GM19455 (cell line): ENCODE data around the gene GPX4.
A peak's percentile ranks its signal among the peaks of the same experiment; 100 is the strongest.

ENCODE experiments used
- ATAC-seq: cut with Tn5 transposase; IDR thresholded peaks from one replicate; pipeline ENCODE4 v1.9.1; 2021; ENCODE audit not compliant: unreplicated experiment

The GPX4 gene

GRCh38 chr19:1102407-1103131 is 1.2 kb upstream of the GPX4 start:
- ATAC-seq = no peak

- ATAC-seq = no peak
Measured at GRCh38 chr19:1103132-1103707, 574 bp upstream of the GPX4 start.

DNA sequence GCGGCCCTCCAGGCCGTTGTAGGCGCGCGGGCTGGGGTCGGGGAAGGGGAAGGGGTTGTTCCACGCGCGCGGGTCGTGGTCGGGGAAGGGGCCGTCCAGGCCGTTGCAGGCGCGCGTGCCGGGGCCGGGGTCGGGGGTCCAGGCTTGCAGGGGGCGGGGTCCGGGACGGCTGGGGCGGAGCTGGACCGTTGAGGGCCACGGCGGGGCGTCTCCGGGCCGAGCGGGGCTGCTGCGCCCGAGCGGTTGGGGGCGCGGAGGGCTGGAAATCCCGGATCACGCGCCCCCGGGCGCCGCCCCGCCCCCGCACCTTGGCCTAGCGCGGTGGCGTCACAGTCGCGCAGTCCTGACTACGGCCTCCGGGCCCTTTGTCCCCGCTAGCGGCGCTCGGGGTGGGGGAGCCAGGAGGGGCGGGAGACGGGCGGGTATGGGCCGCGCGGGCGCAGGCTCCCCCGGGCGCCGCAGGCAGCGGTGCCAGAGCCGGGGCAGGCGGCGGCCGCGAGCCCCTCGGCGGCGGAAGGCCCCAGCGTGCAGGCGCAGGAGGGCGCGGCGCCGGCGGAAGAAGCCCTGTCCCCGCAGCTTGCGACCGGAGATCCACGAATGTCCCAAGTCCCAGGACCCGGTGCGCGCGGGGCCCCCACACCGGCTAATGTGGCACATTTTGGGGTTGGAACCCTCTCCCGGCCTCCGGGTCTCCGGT is 665 bp downstream of the GPX4 start:
- ATAC-seq = peak; percentile 35

- ATAC-seq = no peak
Measured at GRCh38 chr19:1105008-1105872, 1.4 kb downstream of the GPX4 start.

GRCh38 chr19:1105873-1106840 is 2.4 kb downstream of the GPX4 start:
- ATAC-seq = no peak

- ATAC-seq = no peak
Measured at GRCh38 chr19:1106841-1107660, 3.3 kb downstream of the GPX4 start.

DNA sequence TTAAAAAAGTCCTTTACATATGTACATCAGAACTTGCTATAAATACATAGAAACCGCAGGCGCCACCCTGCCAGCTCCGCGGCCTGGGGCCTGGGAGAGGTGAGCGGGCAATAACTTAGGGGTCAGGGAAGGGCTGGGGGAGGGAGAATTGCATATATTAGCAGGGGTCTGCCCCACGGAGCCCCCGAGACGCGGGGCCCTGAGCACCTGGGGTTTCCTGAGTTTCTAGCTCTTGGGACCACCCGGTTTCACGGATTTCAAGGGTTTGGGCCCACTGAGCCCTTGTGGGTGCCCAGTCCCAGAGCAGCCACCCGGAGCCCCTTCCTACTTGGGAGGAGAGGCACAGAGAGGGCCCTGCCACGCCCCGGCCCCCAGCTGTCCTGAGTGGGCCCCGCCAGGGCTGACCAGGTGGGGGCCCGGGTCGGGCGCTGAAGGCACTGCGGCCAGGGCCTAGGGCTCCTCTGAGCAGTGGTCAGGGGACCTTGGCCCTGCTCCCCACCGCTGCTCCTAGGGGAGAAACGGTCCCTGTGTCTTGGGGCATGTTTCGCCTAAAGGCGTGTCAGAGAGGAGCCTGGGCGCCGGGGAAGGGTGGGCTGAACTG is 4.0 kb downstream of the GPX4 start:
- ATAC-seq = no peak

- no peak for ATAC-seq
Measured at GRCh38 chr19:1108291-1109031, 4.7 kb downstream of the GPX4 start.

- no peak for ATAC-seq
Measured at GRCh38 chr19:1109032-1109551, 5.3 kb downstream of the GPX4 start.

DNA sequence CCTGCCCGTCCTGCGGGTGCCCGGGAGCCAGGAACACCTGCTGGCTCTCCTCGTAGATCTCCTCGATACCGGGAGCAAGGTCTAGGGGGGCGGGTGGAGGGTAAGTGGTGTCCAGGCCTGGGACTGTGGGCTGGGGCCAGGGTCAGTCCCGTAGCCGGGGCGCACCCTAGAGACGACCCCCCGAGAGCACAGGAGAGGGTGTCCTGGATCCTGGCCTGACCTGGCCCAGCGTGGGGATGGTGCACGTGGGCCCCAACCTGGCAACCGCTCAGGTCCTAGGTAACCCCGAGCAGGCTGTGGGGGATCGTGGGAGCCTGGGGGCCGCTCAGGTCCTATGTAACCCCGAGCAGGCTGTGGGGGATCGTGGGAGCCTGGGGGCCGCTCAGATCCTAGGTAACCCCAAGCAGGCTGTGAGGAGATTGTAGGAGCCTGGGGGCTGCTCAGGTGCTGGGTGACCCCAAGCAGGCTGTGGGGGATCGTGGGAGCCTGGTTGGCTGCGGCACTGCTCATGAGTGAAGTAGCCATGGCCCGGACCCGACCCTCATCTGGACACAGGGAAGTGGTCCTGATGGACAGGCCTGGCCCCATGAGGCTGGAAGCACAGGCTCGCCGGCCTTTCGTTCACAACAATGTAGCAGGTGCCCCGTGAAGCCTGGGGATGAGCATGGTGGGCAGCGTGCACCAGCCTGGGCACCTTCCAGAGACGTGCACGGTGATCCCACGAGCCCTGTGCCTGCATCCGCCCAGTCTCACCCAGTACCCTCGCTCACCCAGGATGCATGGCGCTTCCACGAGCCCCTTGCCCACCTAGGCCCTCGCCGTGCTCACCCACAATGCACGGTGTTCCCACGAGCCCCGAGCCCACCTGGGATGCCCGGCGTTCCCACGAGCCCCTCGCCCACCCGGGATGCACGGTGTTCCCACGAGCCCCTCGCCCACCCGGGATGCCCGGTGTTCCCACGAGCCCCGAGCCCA is 6.2 kb downstream of the GPX4 start:
- no peak for ATAC-seq

GRCh38 chr19:1110809-1111640 is 7.2 kb downstream of the GPX4 start:
- ATAC-seq = no peak

GRCh38 chr19:1111641-1112267 is 8.0 kb downstream of the GPX4 start:
- no peak for ATAC-seq

DNA sequence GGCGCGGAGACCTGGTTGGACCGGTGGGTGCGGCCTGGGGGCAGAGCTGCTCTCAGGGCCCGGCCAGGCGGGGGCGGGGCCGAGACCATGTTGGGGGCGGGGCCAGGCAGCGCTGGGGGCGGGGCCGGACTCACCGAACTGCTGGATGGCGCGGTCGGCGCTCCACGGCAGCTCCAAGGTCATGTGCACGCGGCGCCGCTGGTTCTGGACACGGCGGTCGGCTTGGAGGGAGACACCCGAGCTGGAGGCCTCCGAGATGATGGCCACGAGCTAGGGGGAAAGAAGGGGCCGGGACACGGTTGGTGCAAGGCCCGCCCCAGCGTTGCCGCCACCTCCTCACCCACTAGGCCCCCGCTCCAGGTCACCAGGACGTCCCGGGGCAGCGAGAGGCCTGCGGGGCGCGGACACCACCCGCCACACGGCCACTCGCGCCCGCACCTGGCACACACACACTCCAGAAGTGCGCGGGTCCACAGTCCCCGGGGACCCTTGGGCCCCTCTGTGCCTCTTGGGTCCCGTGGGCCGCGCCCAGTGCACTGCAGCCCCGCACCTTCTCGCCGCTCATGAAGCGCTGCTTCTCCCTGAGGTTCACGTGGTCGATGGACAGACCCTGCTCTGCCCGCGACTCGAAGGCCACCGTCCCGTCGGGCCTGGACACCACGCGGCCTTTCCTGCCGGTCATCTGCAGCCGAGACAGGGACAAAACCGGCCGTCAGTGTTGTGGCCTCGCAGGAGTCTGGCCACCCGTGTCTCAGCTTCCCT is 8.7 kb downstream of the GPX4 start:
- no peak for ATAC-seq

DNA sequence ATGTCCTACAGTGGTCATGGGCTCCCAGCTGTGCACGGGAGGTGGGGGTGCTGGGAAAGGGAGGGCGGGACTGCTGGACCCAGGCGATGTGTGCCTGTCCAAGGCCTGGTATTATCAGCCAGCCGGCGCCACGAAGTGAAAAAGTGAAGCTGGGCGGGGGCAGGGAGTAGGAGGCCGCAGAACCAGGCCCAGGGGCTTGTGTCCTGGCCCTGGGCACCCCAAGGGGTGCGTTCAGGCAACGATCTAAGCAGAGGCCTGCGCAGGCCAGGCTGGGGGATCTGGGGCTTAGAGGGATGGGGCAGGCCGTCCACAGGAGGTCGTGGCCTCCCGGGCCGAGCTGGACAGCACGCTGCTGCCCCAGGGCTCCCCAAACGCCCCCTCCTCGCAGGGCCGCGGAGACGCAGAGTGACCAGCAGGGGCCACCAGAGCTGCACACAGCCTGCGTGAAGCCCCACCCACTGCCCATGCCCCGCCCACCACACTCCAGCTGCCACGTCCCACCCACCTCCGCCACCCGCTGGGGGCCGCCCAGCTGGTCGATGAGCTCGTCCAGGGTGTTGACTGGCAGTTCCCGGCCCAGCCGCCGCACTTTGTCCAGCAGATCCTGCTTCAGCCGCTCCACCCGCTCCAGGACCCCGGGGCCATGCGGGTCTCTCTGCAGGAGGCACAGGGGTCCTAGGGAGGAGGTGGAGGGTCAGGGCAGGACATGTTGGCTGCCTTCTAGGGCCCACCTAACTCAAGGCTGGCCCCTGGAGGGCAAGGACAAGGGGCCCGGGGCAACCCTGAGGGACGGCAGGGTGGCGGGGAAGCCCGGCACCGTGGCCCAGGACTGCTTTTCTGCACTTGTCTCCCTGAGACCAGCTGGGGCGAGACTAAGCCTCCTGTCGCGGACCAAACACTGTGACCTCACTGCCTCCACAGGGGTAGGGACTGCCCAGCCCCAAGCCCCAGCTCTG is 9.5 kb downstream of the GPX4 start:
- no peak for ATAC-seq
